ENCODE measurements around the gene HDGFL3. TPM values are rescaled to one million over a fixed set of nuclear protein-coding genes. Genes with fewer than 3 reads are reported as not detected.

HDGFL3 gene
- total and polyA plus RNA-seq, 9 of the 15 experiments (the other 6 are each of a cell fraction or from before 2014, with no cell fraction given), result 6.7 to 42.0 (median 31.4) TPM

DNA sequence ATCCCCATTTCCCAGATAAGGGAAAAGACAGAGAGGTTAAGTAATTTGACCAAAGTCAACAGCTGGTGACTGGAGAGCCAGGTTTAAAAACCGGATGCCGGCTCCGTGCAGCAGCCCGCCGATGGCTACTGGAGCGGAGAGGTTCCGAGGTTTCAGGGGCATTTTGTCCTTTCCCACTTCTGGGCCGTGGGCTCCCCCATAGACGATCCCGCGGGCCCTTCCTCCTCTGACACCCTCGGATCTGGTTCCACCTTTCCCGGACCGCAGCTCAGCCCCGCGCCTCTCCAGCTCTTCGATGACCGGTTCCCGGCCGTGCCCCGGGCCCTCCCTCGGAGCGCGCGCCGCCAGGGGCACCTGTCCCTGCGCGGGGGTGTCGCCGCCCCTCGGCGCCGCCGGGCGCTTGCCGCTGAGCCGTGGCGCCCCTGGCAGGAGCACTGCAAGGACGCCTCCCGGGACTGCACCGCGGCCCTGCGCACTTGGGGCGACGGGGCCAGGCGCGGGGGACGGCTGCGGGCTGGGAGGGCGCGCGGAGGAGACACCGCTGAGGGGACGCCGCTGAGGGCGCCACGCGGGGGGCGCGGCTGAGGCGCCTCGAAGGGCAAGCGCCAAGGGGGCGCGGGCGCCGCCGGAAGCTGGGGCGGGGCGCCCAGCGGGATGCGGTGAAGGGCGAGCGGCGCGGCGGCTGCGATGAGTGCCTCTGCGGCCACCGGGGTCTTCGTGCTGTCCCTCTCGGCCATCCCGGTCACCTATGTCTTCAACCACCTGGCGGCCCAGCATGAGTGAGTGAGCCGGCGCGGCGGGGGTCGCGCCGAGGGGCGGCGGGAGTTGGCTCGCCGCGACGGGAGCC lies 100.4 kb downstream of the HDGFL3 start, which contains the start of gene TM6SF1 (continued):
- TF ChIP-seq, protein P1, sequence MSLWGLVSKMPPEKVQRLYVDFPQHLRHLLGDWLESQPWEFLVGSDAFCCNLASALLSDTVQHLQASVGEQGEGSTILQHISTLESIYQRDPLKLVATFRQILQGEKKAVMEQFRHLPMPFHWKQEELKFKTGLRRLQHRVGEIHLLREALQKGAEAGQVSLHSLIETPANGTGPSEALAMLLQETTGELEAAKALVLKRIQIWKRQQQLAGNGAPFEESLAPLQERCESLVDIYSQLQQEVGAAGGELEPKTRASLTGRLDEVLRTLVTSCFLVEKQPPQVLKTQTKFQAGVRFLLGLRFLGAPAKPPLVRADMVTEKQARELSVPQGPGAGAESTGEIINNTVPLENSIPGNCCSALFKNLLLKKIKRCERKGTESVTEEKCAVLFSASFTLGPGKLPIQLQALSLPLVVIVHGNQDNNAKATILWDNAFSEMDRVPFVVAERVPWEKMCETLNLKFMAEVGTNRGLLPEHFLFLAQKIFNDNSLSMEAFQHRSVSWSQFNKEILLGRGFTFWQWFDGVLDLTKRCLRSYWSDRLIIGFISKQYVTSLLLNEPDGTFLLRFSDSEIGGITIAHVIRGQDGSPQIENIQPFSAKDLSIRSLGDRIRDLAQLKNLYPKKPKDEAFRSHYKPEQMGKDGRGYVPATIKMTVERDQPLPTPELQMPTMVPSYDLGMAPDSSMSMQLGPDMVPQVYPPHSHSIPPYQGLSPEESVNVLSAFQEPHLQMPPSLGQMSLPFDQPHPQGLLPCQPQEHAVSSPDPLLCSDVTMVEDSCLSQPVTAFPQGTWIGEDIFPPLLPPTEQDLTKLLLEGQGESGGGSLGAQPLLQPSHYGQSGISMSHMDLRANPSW (CRISPR knock-in tag; IDR thresholded peaks at IDR 0.05), result no peak
- TF ChIP-seq, protein P2, sequence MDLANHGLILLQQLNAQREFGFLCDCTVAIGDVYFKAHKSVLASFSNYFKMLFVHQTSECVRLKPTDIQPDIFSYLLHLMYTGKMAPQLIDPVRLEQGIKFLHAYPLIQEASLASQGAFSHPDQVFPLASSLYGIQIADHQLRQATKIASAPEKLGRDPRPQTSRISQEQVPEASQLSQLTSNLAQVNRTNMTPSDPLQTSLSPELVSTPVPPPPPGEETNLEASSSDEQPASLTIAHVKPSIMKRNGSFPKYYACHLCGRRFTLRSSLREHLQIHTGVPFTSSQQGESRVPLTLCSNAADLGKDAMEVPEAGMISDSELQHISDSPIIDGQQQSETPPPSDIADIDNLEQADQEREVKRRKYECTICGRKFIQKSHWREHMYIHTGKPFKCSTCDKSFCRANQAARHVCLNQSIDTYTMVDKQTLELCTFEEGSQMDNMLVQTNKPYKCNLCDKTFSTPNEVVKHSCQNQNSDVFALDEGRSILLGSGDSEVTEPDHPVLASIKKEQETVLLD (IDR thresholded peaks at IDR 0.05), result no peak
- TF ChIP-seq, protein P3, sequence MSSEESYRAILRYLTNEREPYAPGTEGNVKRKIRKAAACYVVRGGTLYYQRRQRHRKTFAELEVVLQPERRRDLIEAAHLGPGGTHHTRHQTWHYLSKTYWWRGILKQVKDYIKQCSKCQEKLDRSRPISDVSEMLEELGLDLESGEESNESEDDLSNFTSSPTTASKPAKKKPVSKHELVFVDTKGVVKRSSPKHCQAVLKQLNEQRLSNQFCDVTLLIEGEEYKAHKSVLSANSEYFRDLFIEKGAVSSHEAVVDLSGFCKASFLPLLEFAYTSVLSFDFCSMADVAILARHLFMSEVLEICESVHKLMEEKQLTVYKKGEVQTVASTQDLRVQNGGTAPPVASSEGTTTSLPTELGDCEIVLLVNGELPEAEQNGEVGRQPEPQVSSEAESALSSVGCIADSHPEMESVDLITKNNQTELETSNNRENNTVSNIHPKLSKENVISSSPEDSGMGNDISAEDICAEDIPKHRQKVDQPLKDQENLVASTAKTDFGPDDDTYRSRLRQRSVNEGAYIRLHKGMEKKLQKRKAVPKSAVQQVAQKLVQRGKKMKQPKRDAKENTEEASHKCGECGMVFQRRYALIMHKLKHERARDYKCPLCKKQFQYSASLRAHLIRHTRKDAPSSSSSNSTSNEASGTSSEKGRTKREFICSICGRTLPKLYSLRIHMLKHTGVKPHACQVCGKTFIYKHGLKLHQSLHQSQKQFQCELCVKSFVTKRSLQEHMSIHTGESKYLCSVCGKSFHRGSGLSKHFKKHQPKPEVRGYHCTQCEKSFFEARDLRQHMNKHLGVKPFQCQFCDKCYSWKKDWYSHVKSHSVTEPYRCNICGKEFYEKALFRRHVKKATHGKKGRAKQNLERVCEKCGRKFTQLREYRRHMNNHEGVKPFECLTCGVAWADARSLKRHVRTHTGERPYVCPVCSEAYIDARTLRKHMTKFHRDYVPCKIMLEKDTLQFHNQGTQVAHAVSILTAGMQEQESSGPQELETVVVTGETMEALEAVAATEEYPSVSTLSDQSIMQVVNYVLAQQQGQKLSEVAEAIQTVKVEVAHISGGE (CRISPR knock-in tag; IDR thresholded peaks at IDR 0.05), result peak in 2 of 3 experiments; percentile 75 to 93; a peak in 4 of 6 replicates
- TF ChIP-seq, protein P4, sequence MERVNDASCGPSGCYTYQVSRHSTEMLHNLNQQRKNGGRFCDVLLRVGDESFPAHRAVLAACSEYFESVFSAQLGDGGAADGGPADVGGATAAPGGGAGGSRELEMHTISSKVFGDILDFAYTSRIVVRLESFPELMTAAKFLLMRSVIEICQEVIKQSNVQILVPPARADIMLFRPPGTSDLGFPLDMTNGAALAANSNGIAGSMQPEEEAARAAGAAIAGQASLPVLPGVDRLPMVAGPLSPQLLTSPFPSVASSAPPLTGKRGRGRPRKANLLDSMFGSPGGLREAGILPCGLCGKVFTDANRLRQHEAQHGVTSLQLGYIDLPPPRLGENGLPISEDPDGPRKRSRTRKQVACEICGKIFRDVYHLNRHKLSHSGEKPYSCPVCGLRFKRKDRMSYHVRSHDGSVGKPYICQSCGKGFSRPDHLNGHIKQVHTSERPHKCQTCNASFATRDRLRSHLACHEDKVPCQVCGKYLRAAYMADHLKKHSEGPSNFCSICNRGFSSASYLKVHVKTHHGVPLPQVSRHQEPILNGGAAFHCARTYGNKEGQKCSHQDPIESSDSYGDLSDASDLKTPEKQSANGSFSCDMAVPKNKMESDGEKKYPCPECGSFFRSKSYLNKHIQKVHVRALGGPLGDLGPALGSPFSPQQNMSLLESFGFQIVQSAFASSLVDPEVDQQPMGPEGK (CRISPR knock-in tag; IDR thresholded peaks at IDR 0.05; ENCODE audit: borderline replicate concordance), result no peak
- TF ChIP-seq ARNT (IDR thresholded peaks at IDR 0.05) (no peak), PRPF4 (IDR thresholded peaks at IDR 0.05; ENCODE audit: insufficient read depth, low read depth, low read length, poor library complexity, severe bottlenecking) (no peak), HNRNPLL (IDR thresholded peaks at IDR 0.05; ENCODE audit: low read depth, low read length, poor library complexity, severe bottlenecking) (peak; percentile 19), FOS (IDR thresholded peaks at IDR 0.05; ENCODE audit: extremely low read depth, insufficient read length) (no peak), ESRRB (CRISPR knock-in tag; IDR thresholded peaks at IDR 0.05; ENCODE audit: borderline replicate concordance) (no peak), ZNF175 (CRISPR knock-in tag; IDR thresholded peaks at IDR 0.05; ENCODE audit: low read depth) (no peak), U2AF2 (optimal IDR thresholded peaks at IDR 0.05; ENCODE audit: low read depth, low read length) (no peak), EWSR1 (IDR thresholded peaks at IDR 0.05; ENCODE audit: borderline replicate concordance, low read depth, partially characterized antibody) (no peak)
- TF ChIP-seq, protein P5, sequence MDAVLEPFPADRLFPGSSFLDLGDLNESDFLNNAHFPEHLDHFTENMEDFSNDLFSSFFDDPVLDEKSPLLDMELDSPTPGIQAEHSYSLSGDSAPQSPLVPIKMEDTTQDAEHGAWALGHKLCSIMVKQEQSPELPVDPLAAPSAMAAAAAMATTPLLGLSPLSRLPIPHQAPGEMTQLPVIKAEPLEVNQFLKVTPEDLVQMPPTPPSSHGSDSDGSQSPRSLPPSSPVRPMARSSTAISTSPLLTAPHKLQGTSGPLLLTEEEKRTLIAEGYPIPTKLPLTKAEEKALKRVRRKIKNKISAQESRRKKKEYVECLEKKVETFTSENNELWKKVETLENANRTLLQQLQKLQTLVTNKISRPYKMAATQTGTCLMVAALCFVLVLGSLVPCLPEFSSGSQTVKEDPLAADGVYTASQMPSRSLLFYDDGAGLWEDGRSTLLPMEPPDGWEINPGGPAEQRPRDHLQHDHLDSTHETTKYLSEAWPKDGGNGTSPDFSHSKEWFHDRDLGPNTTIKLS (IDR thresholded peaks at IDR 0.05; ENCODE audit: borderline replicate concordance, low read depth), result 0 out of 2 replicates have a peak, but pooled peaks have one; percentile 48
